SK-N-SH treated with all-trans-retinoic acid at 6 μM for 48 hours (cell line): ENCODE results near the gene KLHL17.
"Not testable (repeated sequence)": the region's sequence is repeated elsewhere in the genome, so short reads cannot be mapped to it uniquely, and the experiment has no call there.

Experiments
- ATAC-seq: fragments of 200-7000 bp; cut with Tn5 transposase; 3 replicates; pipeline ENCODE4 v1.9.1; 2020; ENCODE audit warnings: mild to moderate bottlenecking, moderate library complexity
- CREB5 ChIP-seq: fragments of 250-450 bp; sonication (Bioruptor Pico); IDR thresholded peaks from 2 replicates; pipeline ENCODE4 v1.5.1; 2020; ENCODE audit warnings: low read depth, mild to moderate bottlenecking, moderate library complexity
- CSDC2 ChIP-seq: fragments of 250-450 bp; sonication (Bioruptor Pico); IDR thresholded peaks from 2 replicates; pipeline ENCODE4 v1.5.0; 2020; ENCODE audit warnings: mild to moderate bottlenecking, moderate library complexity
- CSRNP3 ChIP-seq: fragments of 250-450 bp; sonication (Bioruptor Pico); IDR thresholded peaks from 2 replicates; pipeline ENCODE4 v1.5.1; 2021; ENCODE audit warnings: mild to moderate bottlenecking, moderate library complexity
- ESRRG ChIP-seq: fragments of 250-450 bp; sonication (Bioruptor Pico); IDR thresholded peaks from 2 replicates; pipeline ENCODE4 v1.6.1; 2021; ENCODE audit warnings: mild to moderate bottlenecking
- GLIS3 ChIP-seq: fragments of 250-450 bp; sonication (Bioruptor Pico); IDR thresholded peaks from 2 replicates; pipeline ENCODE4 v1.5.0; 2020; ENCODE audit warnings: mild to moderate bottlenecking, moderate library complexity
- ISL1 ChIP-seq: fragments of 250-450 bp; sonication (Bioruptor Pico); IDR thresholded peaks from 2 replicates; pipeline ENCODE4 v2.1.2; 2022; ENCODE audit warnings: mild to moderate bottlenecking, moderate library complexity
- OSR1 ChIP-seq: fragments of 250-450 bp; sonication (Bioruptor Pico); IDR thresholded peaks from 2 replicates; pipeline ENCODE4 v1.8.0; 2022; ENCODE audit warnings: moderate library complexity, mild to moderate bottlenecking, inconsistent platforms
- PATZ1 ChIP-seq: fragments of 250-450 bp; sonication (Bioruptor Pico); IDR thresholded peaks from 2 replicates; pipeline ENCODE4 v1.8.0; 2020; ENCODE audit warnings: mild to moderate bottlenecking, moderate library complexity, borderline replicate concordance
- POU6F1 ChIP-seq: fragments of 250-450 bp; sonication (Bioruptor Pico); IDR thresholded peaks from 2 replicates; pipeline ENCODE4 v1.8.0; 2021; ENCODE audit warnings: low read depth, mild to moderate bottlenecking, moderate library complexity, borderline replicate concordance
- PPARA ChIP-seq: fragments of 250-450 bp; sonication (Bioruptor Pico); IDR thresholded peaks from 2 replicates; pipeline ENCODE4 v1.5.0; 2020; ENCODE audit warnings: mild to moderate bottlenecking, borderline replicate concordance
- RARB ChIP-seq: fragments of 250-450 bp; sonication (Bioruptor Pico); IDR thresholded peaks from 2 replicates; pipeline ENCODE4 v1.8.0; 2021; ENCODE audit warnings: mild to moderate bottlenecking, moderate library complexity
- SNAI2 ChIP-seq: fragments of 250-450 bp; sonication (Bioruptor Pico); IDR thresholded peaks from 2 replicates; pipeline ENCODE4 v1.5.0; 2020; ENCODE audit warnings: mild to moderate bottlenecking, moderate library complexity
- TCF4 ChIP-seq: fragments of 250-450 bp; sonication (Bioruptor Pico); IDR thresholded peaks from 2 replicates; pipeline ENCODE4 v1.8.0; 2021; ENCODE audit warnings: mild to moderate bottlenecking, moderate library complexity, borderline replicate concordance
- TOX ChIP-seq: fragments of 250-450 bp; sonication (Bioruptor Pico); IDR thresholded peaks from 2 replicates; pipeline ENCODE4 v1.8.0; 2021; ENCODE audit warnings: mild to moderate bottlenecking, moderate library complexity, borderline replicate concordance
- TSHZ2 ChIP-seq: fragments of 250-450 bp; sonication (Bioruptor Pico); IDR thresholded peaks from 2 replicates; pipeline ENCODE4 v1.5.0; 2020; ENCODE audit warnings: mild to moderate bottlenecking, moderate library complexity
- ZFP3 ChIP-seq: fragments of 250-450 bp; sonication (Bioruptor Pico); IDR thresholded peaks from 2 replicates; pipeline ENCODE4 v1.5.0; 2020; ENCODE audit warnings: mild to moderate bottlenecking, moderate library complexity
- ZFP30 ChIP-seq: fragments of 450-650 bp; formaldehyde crosslinking; IDR thresholded peaks from 2 replicates; pipeline ENCODE4 v1.5.0; 2022; ENCODE audit warnings: mild to moderate bottlenecking, moderate library complexity
- ZNF565 ChIP-seq: fragments of 450-650 bp; formaldehyde crosslinking; conservative IDR thresholded peaks from 2 replicates; pipeline ENCODE4 v1.5.0; 2020; ENCODE audit warnings: low read depth, mild to moderate bottlenecking, moderate library complexity
- ZNF70 ChIP-seq: fragments of 450-650 bp; formaldehyde crosslinking; IDR thresholded peaks from 2 replicates; pipeline ENCODE4 v1.5.0; 2020; ENCODE audit warnings: mild to moderate bottlenecking, moderate library complexity
- ZNF8 ChIP-seq: fragments of 450-650 bp; formaldehyde crosslinking; IDR thresholded peaks from 2 replicates; pipeline ENCODE4 v1.5.0; 2020; ENCODE audit warnings: mild to moderate bottlenecking, moderate library complexity

Gene KLHL17

GRCh38 chr1:1011396-1011949, 51.1 kb downstream of the KLHL17 start (continued):
- no peak for TF ChIP-seq CREB5 (CRISPR knock-in tag)

- not testable (repeated sequence) for ATAC-seq
Measured at GRCh38 chr1:1012736-1013104, 52.3 kb downstream of the KLHL17 start.

GRCh38 chr1:1013105-1013921, 52.9 kb downstream of the KLHL17 start, which contains the start of gene ISG15:
TSS of gene ISG15 (plus strand) at chr1:1013497. CDS start at chr1:1013574, 77 bp downstream.
- no peak for TF ChIP-seq ESRRG
- TF ChIP-seq TOX (CRISPR knock-in tag), result no peak
- no peak for TF ChIP-seq PATZ1 (CRISPR knock-in tag)
- no peak for TF ChIP-seq ZFP30
- TF ChIP-seq GLIS3, result no peak
- TF ChIP-seq OSR1 (CRISPR knock-in tag), result no peak
- no peak for TF ChIP-seq POU6F1 (CRISPR knock-in tag)
- TF ChIP-seq CSDC2 (CRISPR knock-in tag), result no peak
- TF ChIP-seq TCF4 (CRISPR knock-in tag), result no peak
- TF ChIP-seq SNAI2 (CRISPR knock-in tag), result no peak

GRCh38 chr1:1013922-1014648, 53.7 kb downstream of the KLHL17 start:
- TF ChIP-seq ISL1, result no peak
- no peak for TF ChIP-seq ZFP30
- no peak for TF ChIP-seq CSRNP3 (CRISPR knock-in tag)
- no peak for TF ChIP-seq ZFP3 (CRISPR knock-in tag)
- TF ChIP-seq GLIS3, result no peak
- no peak for TF ChIP-seq RARB (CRISPR knock-in tag)
- TF ChIP-seq ZNF565 (CRISPR knock-in tag), result no peak
- no peak for TF ChIP-seq OSR1 (CRISPR knock-in tag)
- TF ChIP-seq ZNF70 (CRISPR knock-in tag), result no peak
- TF ChIP-seq TSHZ2 (CRISPR knock-in tag), result no peak
- no peak for TF ChIP-seq CREB5 (CRISPR knock-in tag)
- no peak for TF ChIP-seq TCF4 (CRISPR knock-in tag)
- TF ChIP-seq POU6F1 (CRISPR knock-in tag), result no peak
- TF ChIP-seq PPARA, result no peak
- TF ChIP-seq TOX (CRISPR knock-in tag), result no peak
- TF ChIP-seq ZNF8 (CRISPR knock-in tag), result no peak
- TF ChIP-seq, all 23 proteins: peak for 0

More at GRCh38 chr1:1013105-1013921, 52.9 kb downstream of the KLHL17 start, which contains the start of gene ISG15:
- peak; percentile 94 for ATAC-seq

More at GRCh38 chr1:1013922-1014648, 53.7 kb downstream of the KLHL17 start:
- no peak for ATAC-seq
